ENCODE data around the gene FCF1. TPM values are rescaled to one million over a fixed set of nuclear protein-coding genes. Genes with fewer than 3 reads are reported as not detected.

The FCF1 gene
- total and polyA plus RNA-seq, 7 donors: 18.6 to 35.7 (median 25.7) TPM

DNA sequence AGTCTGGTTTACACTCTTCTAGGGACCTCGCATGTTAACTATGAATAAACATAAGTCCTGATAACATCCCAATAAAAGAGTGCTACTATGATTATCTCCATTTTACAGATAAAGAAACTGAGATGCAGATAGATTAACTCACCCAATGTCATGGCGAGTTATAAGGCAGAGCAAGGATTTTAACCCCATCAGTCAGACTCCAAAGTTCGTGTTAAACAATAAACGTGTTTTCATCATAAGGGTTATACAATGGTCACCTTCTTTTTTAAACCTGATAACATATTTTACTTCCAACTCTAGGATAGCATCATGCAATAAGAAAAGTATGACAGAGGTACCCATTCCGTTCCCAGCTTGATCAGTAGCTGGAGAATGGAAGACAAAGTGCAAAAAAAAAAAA is 1.3 kb upstream of the FCF1 start:
- peaks cover 0 to 48% (median 35%) of the 10 kb centered on the region in 4 donors for H3K4me1 ChIP-seq
- intact Hi-C loops (cut with DNase I): loop anchor here (5.0 kb wide), 1 partner anchor 51 kb away; the partner anchor contains the start of gene YLPM1

DNA sequence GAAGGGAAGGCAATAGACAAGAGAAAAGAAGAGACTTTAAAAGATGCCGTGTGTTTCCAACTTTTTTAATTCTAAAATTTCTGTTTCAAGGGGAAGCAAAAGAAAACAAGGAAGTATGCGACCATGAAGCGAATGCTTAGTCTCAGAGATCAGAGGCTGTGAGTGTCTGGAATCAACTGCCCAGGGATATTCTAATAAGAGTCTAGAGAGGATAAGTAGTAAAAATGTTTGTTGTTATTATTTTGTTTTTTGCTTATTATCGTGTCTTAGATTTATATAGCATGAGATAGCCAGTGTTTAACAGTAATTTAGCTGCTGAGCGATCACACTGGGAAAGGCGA is 421 bp downstream of the FCF1 start:
- H3K27me3 ChIP-seq: no peaks in the 10 kb centered on the region
- TF ChIP-seq CTCF (IDR thresholded peaks at IDR 0.05): no peak
- peak in 1 of 4 donors; percentile 9 for TF ChIP-seq EP300 (IDR thresholded peaks at IDR 0.05)
- H3K9me3 ChIP-seq: no peaks in the 10 kb centered on the region
- no peak for DNase-seq
- 13 to 15% methylated on average over 6 of the region's 6 CpGs for whole genome bisulfite sequencing, 2 donors
- H3K4me3 ChIP-seq: peak overlapping the region; percentile 66 to 81 (median 80)
- peaks cover 0 to 48% (median 34%) of the 10 kb centered on the region in 4 donors for H3K4me1 ChIP-seq
- peaks cover 0 to 35% (median 6%) of the 10 kb centered on the region in 4 donors for H3K36me3 ChIP-seq
- H3K27ac ChIP-seq: peak overlapping the region; percentile 84 to 89 (median 84)
- intact Hi-C loops (cut with DNase I): loop anchor here (5.0 kb wide), 1 partner anchor 49 kb away; the partner anchor contains the start of gene YLPM1

More for the DNA sequence above, 1.3 kb upstream of the FCF1 start:
- H3K4me3 ChIP-seq: peak overlapping the region in 1 of 4 donors; percentile 81
- H3K36me3 ChIP-seq: peaks cover 0 to 18% (median 0%) of the 10 kb centered on the region in 4 donors
- DNase-seq: no peak
- no peak overlapping the region for H3K27ac ChIP-seq
- H3K27me3 ChIP-seq: no peaks in the 10 kb centered on the region
- TF ChIP-seq POLR2AphosphoS5 (IDR thresholded peaks at IDR 0.05) (no peak), POLR2A (IDR thresholded peaks at IDR 0.05) (no peak), CTCF (IDR thresholded peaks at IDR 0.05) (no peak), EP300 (IDR thresholded peaks at IDR 0.05) (no peak)
- H3K9me3 ChIP-seq: no peaks in the 10 kb centered on the region
- WGBS, 2 donors: 45 to 76% methylated on average over 5 of the region's 5 CpGs

DNA sequence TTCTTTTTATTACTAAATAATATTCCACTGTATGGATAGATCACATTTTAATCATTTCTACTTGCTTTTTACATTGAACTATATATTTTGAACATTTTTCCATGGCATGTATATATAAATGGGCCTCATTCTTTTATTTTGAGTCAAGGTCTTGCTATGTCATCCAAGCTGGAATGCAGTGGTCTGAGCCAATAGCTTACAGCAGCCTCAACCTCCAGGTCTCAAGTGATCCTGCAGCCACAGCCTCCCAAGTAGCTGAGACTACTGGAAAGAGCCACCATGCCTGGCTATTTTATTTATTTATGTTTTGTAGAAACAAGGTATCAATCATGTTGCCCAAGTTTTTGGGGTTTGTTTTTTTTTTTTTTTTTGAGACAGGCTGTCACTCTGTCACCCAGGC is 7.6 kb downstream of the FCF1 start:
- intact Hi-C loops (cut with DNase I): no loop called here
- Histone ChIP-seq H3K27ac (no peak overlapping the region), H3K27me3 (no peaks in the 10 kb centered on the region), H3K4me1 (no peaks in the 10 kb centered on the region), H3K9me3 (no peaks in the 10 kb centered on the region), H3K4me3 (no peak overlapping the region), H3K36me3 (peaks cover 0 to 95% (median 21%) of the 10 kb centered on the region in 4 donors)
- DNase-seq: no peak
- TF ChIP-seq POLR2AphosphoS5 (IDR thresholded peaks at IDR 0.05): no peak

DNA sequence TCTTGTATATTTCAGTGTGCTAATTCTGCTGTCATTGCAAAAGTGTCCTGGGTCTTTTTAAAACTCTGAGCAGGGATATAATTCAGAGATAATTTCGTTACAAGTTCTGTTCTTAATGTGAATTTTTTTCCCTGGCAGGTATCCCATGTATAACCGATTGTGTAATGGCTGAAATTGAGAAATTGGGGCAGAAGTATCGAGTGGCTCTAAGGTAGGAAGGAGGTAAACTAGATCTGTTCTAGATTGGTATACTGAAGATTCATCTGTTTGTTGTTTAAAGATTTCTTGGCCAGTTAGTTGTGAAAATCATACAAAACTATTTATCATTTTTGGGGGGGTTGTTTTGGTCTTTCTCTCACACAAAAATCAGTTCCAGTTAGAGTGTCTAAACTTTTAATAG is 10.2 kb downstream of the FCF1 start:
- no peak for DNase-seq
- 92 to 95% methylated on average over 3 of the region's 3 CpGs for WGBS, 2 donors
- Histone ChIP-seq H3K27ac (no peak overlapping the region), H3K4me1 (no peaks in the 10 kb centered on the region), H3K9me3 (no peaks in the 10 kb centered on the region), H3K4me3 (no peak overlapping the region), H3K36me3 (peaks cover 0 to 77% (median 16%) of the 10 kb centered on the region in 4 donors), H3K27me3 (no peaks in the 10 kb centered on the region)
- intact Hi-C loops (cut with DNase I): no loop called here
- TF ChIP-seq POLR2AphosphoS5 (IDR thresholded peaks at IDR 0.05) (no peak), POLR2A (IDR thresholded peaks at IDR 0.05) (no peak)

GRCh38 chr14:74732387-74732786 is 19.4 kb downstream of the FCF1 start:
- Histone ChIP-seq H3K4me1 (no peaks in the 10 kb centered on the region), H3K27me3 (no peaks in the 10 kb centered on the region), H3K4me3 (no peak overlapping the region), H3K36me3 (peaks cover 0 to 63% (median 27%) of the 10 kb centered on the region in 4 donors), H3K27ac (no peak overlapping the region), H3K9me3 (no peaks in the 10 kb centered on the region)
- TF ChIP-seq POLR2A (IDR thresholded peaks at IDR 0.05) (no peak), POLR2AphosphoS5 (IDR thresholded peaks at IDR 0.05) (no peak), CTCF (IDR thresholded peaks at IDR 0.05) (no peak), EP300 (IDR thresholded peaks at IDR 0.05) (no peak)
- 21 to 79% methylated on average over 2 of the region's 2 CpGs for WGBS, 2 donors
- intact Hi-C loops (cut with DNase I): no loop called here
- no peak for DNase-seq

DNA sequence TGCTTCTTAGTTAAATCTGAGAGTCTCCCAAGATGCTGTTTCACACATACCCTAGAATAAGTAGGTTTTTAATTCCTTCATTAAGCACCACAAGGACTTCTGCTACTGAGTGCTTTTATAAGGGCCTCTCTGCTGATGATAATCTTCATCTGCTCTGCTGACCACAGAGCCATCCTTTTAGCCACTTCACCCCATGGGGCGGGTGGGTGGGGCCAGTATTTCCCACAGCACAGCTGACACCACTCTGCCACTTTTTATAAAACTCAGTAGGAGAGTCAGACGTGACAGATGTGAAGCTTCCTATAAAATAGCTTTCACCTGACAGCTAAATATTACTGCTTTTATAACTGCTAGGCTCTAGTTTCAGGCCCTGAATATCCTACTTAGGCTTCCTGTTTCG is 20.3 kb downstream of the FCF1 start:
- Histone ChIP-seq H3K27ac (no peak overlapping the region), H3K36me3 (peaks cover 0 to 71% (median 28%) of the 10 kb centered on the region in 4 donors), H3K27me3 (no peaks in the 10 kb centered on the region), H3K9me3 (no peaks in the 10 kb centered on the region), H3K4me1 (no peaks in the 10 kb centered on the region), H3K4me3 (no peak overlapping the region)
- intact Hi-C loops (cut with DNase I): no loop called here
- no peak for DNase-seq
- TF ChIP-seq POLR2AphosphoS5 (IDR thresholded peaks at IDR 0.05) (no peak), POLR2A (IDR thresholded peaks at IDR 0.05) (no peak), CTCF (IDR thresholded peaks at IDR 0.05) (no peak), EP300 (IDR thresholded peaks at IDR 0.05) (no peak)
- 68 to 84% methylated on average over 3 of the region's 3 CpGs for WGBS, 2 donors
